GM18498 (cell line): ENCODE results near the gene EFHC2.
A peak's percentile ranks its signal among the peaks of the same experiment; 100 is the strongest.
"Not testable (repeated sequence)": the region's sequence is repeated elsewhere in the genome, so short reads cannot be mapped to it uniquely, and the experiment has no call there.

Source experiments
- ATAC-seq: cut with Tn5 transposase; IDR thresholded peaks from one replicate; pipeline ENCODE4 v1.9.1; 2021; ENCODE audit warnings: mild to moderate bottlenecking, moderate library complexity; ENCODE audit not compliant: unreplicated experiment

The EFHC2 gene

GRCh38 chrX:44303119-44303518 is 40.4 kb downstream of the EFHC2 start:
- ATAC-seq, result no peak

- ATAC-seq, result no peak
Measured at GRCh38 chrX:44299177-44299576, 44.3 kb downstream of the EFHC2 start.

GRCh38 chrX:44291468-44292092 is 51.9 kb downstream of the EFHC2 start:
- ATAC-seq, result no peak

GRCh38 chrX:44290718-44291117 is 52.8 kb downstream of the EFHC2 start:
- ATAC-seq, result no peak

GRCh38 chrX:44282753-44283152 is 60.7 kb downstream of the EFHC2 start:
- no peak for ATAC-seq

GRCh38 chrX:44280116-44280515 is 63.4 kb downstream of the EFHC2 start:
- no peak for ATAC-seq

GRCh38 chrX:44274096-44274495 is 69.4 kb downstream of the EFHC2 start:
- ATAC-seq, result no peak

- ATAC-seq, result no peak
Measured at GRCh38 chrX:44267861-44268260, 75.6 kb downstream of the EFHC2 start.

- ATAC-seq, result no peak
Measured at GRCh38 chrX:44267116-44267515, 76.4 kb downstream of the EFHC2 start.

- ATAC-seq, result no peak
Measured at GRCh38 chrX:44265559-44265958, 77.9 kb downstream of the EFHC2 start.

GRCh38 chrX:44264936-44265335 is 78.5 kb downstream of the EFHC2 start:
- ATAC-seq, result no peak

GRCh38 chrX:44261286-44261685 is 82.2 kb downstream of the EFHC2 start:
- ATAC-seq, result no peak

- ATAC-seq, result no peak
Measured at GRCh38 chrX:44260609-44261008, 82.9 kb downstream of the EFHC2 start.

- not testable (repeated sequence) for ATAC-seq
Measured at GRCh38 chrX:44255742-44256141, 87.7 kb downstream of the EFHC2 start.

- peak; percentile 17 for ATAC-seq
Measured at GRCh38 chrX:44253575-44253942, 89.9 kb downstream of the EFHC2 start.

- peak; percentile 82 for ATAC-seq
Measured at GRCh38 chrX:44252688-44253574, 90.5 kb downstream of the EFHC2 start.

GRCh38 chrX:44247468-44247867 is 96.0 kb downstream of the EFHC2 start:
- ATAC-seq, result no peak

- no peak for ATAC-seq
Measured at GRCh38 chrX:44246826-44247225, 96.6 kb downstream of the EFHC2 start.

- ATAC-seq, result no peak
Measured at GRCh38 chrX:44245733-44246132, 97.7 kb downstream of the EFHC2 start.

- no peak for ATAC-seq
Measured at GRCh38 chrX:44244008-44244407, 99.5 kb downstream of the EFHC2 start.

- ATAC-seq, result no peak
Measured at GRCh38 chrX:44241546-44241945, 101.9 kb downstream of the EFHC2 start.

- ATAC-seq, result no peak
Measured at GRCh38 chrX:44240036-44240435, 103.4 kb downstream of the EFHC2 start.
